Bone marrow (tissue), 2 donors: Measurements from ENCODE around the gene ITGB4.

ENCODE experiments used
- DNase-seq, 2 donors: peaks; one replicate each; lab custom pipeline; 2025; lab: John Stamatoyannopoulos, UW

The ITGB4 gene

DNA sequence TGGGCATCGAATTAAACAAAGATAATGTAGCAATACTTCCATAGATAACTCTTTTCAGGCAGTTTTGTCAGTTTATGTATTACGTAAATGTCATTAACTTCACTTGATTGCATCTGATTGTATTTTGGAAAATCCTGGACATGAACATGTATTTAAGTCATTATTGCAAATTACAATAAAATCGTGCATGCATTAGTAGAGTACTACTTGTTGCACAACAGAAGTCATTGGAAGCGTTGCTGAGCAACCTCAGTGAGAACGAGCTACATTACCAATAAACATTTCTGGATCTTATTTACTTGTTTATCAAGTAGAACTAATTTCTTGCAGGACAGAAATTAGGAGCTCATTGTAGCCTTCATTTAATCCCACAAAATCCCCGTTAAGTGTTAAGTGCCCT is 70.0 kb downstream of the ITGB4 start:
- no peak for DNase-seq

DNA sequence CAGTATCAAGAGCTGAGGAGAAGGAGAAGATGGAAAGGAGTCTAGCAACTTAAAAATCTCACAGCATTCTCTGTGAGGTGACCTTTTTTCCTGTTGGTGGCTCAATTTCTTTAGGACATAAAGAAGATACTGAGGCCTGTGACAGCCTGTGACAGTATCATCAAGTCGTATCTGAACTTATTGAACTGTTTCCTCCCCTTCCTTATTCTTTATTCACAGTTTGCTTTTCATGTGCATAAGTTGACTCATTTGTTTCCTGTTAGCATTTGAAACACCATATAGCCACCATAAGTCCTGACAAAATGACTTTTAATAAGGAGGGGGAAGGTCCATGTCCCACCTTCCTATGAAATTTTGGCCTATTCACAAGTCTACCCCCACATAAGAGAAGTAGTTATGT is 72.2 kb downstream of the ITGB4 start:
- DNase-seq, result no peak

DNA sequence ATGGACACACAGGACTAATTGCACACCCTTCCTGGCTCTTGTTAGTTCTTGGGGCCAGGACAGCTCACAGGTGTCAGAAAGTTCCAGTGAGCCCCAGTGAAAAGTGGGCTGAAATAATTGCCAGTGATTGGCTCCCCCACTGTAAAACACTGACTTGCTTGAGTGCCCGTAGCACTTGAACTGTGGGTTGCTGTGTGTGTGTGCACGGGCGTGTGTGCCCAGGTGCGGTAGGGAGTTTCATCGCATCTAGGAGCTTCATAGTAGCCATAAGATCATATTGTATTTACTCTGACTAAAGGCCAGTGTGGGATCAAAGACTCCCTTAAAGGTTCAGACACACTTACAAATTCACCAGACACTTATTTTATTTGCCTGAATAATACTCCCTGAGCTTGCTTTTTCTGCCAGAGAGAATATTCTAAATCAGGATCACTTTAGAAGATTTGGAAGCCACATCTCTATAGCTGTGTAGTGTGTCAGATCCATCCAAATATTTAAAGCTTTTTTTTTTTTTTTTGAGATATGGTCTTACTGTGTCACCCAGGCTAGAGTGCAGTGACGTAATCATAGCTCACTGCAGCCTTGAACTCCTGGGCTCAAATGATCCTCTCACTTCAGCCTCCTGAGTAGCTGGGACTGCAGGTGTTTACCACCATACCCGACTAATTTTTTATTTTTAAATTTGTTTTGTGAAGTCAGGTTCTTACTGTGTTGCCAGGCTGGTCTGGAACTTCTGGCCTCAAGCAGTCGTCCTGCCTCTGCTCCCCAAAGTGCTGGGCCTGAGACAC is 74.8 kb downstream of the ITGB4 start:
- no peak for DNase-seq

DNA sequence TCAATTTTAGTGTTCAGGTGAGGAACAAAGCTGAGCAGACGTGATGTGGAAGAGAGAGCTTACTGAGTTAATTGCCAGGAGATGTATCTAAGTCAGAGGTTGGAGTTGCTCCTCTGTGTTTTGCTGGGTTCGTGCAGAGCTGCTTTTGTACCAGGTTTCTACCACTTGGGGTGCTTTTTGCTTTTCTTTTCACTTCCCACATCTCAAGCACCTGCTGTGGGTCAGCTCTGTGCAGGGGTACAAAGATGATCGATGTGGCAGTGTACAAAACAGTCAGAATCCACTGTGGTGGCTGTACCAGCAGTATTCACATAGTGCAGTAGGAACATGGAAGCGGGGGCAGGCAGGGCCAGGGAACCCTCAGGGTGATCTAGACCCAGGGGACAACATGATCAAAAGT is 78.1 kb downstream of the ITGB4 start:
- no peak for DNase-seq

DNA sequence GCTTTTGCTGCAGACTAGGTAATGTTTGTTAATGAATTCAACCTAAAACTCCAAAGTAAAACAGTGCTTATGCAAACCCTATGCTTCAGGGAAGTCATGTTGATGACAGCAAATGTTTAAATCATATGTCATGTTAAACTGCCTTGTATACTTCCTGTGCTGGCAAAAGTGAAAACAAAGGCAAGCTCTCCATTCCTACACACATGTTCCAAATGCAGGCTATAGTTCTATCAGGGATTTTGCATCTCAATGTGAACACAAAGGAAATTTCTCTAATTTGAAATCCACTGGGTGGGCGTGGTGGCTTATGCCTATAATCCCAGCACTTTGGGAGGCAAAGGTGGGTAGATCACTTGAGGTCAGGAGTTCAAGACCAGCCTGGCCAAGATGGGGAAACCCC is 82.6 kb downstream of the ITGB4 start:
- DNase-seq, result no peak

DNA sequence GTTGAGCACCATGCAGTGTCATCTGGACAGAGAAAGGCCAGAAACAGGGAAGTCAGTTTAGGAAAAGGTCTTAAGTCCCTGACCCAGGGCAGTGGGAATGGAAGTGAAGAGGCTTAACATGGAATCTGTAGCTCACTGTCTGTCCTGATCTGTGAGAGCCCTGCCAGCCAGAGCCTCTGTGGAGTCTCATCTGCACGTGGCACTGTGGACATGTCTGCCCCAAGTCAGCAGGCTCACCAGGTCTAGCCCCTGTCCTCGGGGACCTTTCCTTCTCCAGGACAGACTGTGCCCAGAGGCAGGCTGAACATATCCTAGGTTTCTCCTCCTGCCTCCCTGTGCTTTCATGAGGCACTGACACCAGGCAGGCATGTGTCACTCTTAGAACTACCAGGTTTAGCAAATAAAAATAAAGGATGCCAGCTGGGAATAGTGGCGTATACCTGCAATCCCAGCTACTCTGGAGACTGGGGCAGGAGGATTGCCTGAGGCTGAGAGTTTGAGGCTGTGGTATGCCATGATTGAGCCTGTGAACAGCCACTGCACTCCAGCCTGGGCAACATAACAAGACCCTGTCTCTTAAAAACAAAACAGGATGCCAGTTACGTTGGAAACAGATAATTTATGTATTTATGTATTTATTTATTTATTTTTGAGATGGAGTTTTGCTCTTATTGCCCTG is 85.7 kb downstream of the ITGB4 start:
- no peak for DNase-seq
